ENCODE results near the gene NDUFA12. TPM values are rescaled to one million over a fixed set of nuclear protein-coding genes. Genes with fewer than 3 reads are reported as not detected.

The NDUFA12 gene
- total RNA-seq, 1 donor from 2014 or later, result 79.3 TPM

GRCh38 chr12:94965982-94966630, 37.4 kb downstream of the NDUFA12 start:
- DNase-seq (ENCODE audit: extremely low spot score in 2 of 2), result no peak
- TF ChIP-seq POLR2A (IDR thresholded peaks at IDR 0.05) (no peak), POLR2AphosphoS5 (IDR thresholded peaks at IDR 0.05; ENCODE audit: insufficient read depth in 1 of 2, low read depth in 1 of 2) (no peak)
- TF ChIP-seq, protein P1, sequence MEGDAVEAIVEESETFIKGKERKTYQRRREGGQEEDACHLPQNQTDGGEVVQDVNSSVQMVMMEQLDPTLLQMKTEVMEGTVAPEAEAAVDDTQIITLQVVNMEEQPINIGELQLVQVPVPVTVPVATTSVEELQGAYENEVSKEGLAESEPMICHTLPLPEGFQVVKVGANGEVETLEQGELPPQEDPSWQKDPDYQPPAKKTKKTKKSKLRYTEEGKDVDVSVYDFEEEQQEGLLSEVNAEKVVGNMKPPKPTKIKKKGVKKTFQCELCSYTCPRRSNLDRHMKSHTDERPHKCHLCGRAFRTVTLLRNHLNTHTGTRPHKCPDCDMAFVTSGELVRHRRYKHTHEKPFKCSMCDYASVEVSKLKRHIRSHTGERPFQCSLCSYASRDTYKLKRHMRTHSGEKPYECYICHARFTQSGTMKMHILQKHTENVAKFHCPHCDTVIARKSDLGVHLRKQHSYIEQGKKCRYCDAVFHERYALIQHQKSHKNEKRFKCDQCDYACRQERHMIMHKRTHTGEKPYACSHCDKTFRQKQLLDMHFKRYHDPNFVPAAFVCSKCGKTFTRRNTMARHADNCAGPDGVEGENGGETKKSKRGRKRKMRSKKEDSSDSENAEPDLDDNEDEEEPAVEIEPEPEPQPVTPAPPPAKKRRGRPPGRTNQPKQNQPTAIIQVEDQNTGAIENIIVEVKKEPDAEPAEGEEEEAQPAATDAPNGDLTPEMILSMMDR (IDR thresholded peaks at IDR 0.05), result no peak
- no peak overlapping the region for H3K27ac ChIP-seq
- H3K4me1 ChIP-seq, result no peaks in the 10 kb centered on the region
- intact Hi-C loops (cut with DNase I), result no loop called here
- no peak overlapping the region for H3K4me3 ChIP-seq
- H3K36me3 ChIP-seq, result peaks cover 0 to 6% of the 10 kb centered on the region in 2 donors
- no peaks in the 10 kb centered on the region for H3K27me3 ChIP-seq
- H3K9me3 ChIP-seq, result no peaks in the 10 kb centered on the region

DNA sequence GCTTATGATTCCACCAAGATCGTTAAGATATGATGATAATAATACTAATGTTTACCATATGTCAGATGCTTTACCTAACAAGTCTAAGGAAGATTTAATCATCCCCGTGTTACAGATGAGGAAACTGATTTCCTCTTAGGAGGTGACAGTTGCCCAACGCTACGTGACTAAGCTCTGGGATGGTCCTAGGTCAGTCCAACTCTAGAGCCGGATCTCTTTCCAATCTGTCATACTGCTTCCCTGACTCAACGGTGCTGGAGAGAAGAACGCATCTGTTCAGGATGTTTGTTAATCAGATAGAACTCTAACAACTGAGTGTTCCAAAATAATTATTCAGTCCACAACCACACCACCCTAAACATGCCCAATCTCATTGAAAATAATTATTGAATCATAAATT, 39.8 kb downstream of the NDUFA12 start:
- DNase-seq (ENCODE audit: extremely low spot score in 2 of 2), result no peak
- intact Hi-C loops (cut with DNase I), result no loop called here
- Histone ChIP-seq H3K4me1 (no peaks in the 10 kb centered on the region), H3K36me3 (no peaks in the 10 kb centered on the region), H3K4me3 (no peak overlapping the region), H3K27ac (no peak overlapping the region), H3K9me3 (no peaks in the 10 kb centered on the region), H3K27me3 (no peaks in the 10 kb centered on the region)
- TF ChIP-seq, protein P1 (IDR thresholded peaks at IDR 0.05), result no peak
- TF ChIP-seq POLR2AphosphoS5 (IDR thresholded peaks at IDR 0.05; ENCODE audit: insufficient read depth in 1 of 2, low read depth in 1 of 2), result no peak
- TF ChIP-seq POLR2A (IDR thresholded peaks at IDR 0.05), result no peak

- Histone ChIP-seq H3K4me1 (no peaks in the 10 kb centered on the region), H3K36me3 (no peaks in the 10 kb centered on the region), H3K9me3 (no peaks in the 10 kb centered on the region), H3K27ac (no peak overlapping the region), H3K27me3 (no peaks in the 10 kb centered on the region), H3K4me3 (no peak overlapping the region)
- DNase-seq (ENCODE audit: extremely low spot score in 2 of 2), result no peak
- intact Hi-C loops (cut with DNase I), result no loop called here
- TF ChIP-seq POLR2A (IDR thresholded peaks at IDR 0.05) (no peak), POLR2AphosphoS5 (IDR thresholded peaks at IDR 0.05; ENCODE audit: insufficient read depth in 1 of 2, low read depth in 1 of 2) (no peak)
- TF ChIP-seq, protein P1 (IDR thresholded peaks at IDR 0.05), result no peak
These were observed 40.8 kb downstream of the NDUFA12 start for GRCh38 chr12:94962670-94963069.

GRCh38 chr12:94961911-94962310, 41.6 kb downstream of the NDUFA12 start:
- Histone ChIP-seq H3K27ac (no peak overlapping the region), H3K27me3 (no peaks in the 10 kb centered on the region), H3K9me3 (no peaks in the 10 kb centered on the region), H3K36me3 (no peaks in the 10 kb centered on the region), H3K4me3 (no peak overlapping the region), H3K4me1 (no peaks in the 10 kb centered on the region)
- intact Hi-C loops (cut with DNase I), result no loop called here
- TF ChIP-seq POLR2A (IDR thresholded peaks at IDR 0.05) (no peak), POLR2AphosphoS5 (IDR thresholded peaks at IDR 0.05; ENCODE audit: insufficient read depth in 1 of 2, low read depth in 1 of 2) (no peak)
- TF ChIP-seq, protein P1 (IDR thresholded peaks at IDR 0.05), result no peak
- DNase-seq (ENCODE audit: extremely low spot score in 2 of 2), result no peak

- no peak overlapping the region for H3K27ac ChIP-seq
- no peak overlapping the region for H3K4me3 ChIP-seq
- no peaks in the 10 kb centered on the region for H3K9me3 ChIP-seq
- H3K4me1 ChIP-seq, result no peaks in the 10 kb centered on the region
- TF ChIP-seq, protein P1 (IDR thresholded peaks at IDR 0.05), result no peak
- TF ChIP-seq POLR2A (IDR thresholded peaks at IDR 0.05) (no peak), POLR2AphosphoS5 (IDR thresholded peaks at IDR 0.05; ENCODE audit: insufficient read depth in 1 of 2, low read depth in 1 of 2) (no peak)
- H3K36me3 ChIP-seq, result no peaks in the 10 kb centered on the region
- no peak for DNase-seq (ENCODE audit: extremely low spot score in 2 of 2)
- no peaks in the 10 kb centered on the region for H3K27me3 ChIP-seq
- intact Hi-C loops (cut with DNase I), result no loop called here
These were observed 42.2 kb downstream of the NDUFA12 start for GRCh38 chr12:94961256-94961824.

Measured in vagina (tissue), 2 donors.